Right lobe of liver (tissue), 6 donors: ENCODE results near the gene MICAL1. TPM values are rescaled to one million over a fixed set of nuclear protein-coding genes. Genes with fewer than 3 reads are reported as not detected.

Experiments used
- ATAC-seq, 4 donors: fragments of 200-7000 bp; cut with Tn5 transposase; one replicate each; pipeline ENCODE4 v1.9.1; 2020; ENCODE audit warnings: mild to moderate bottlenecking in 4 of 4, moderate library complexity in 4 of 4
- DNase-seq, 3 donors: peaks; one replicate each; pipeline ENCODE4 v3.0.0-alpha.2; 2020
- H3K27ac ChIP-seq, 3 donors: fragments of 200-600 bp; one replicate each; pipeline ENCODE4 v1.8.0; 2022
- H3K27me3 ChIP-seq, 2 donors: fragments of 200-600 bp; one replicate each; pipeline ENCODE4 v1.8.0; 2022
- H3K36me3 ChIP-seq, 4 donors: fragments of 200-600 bp; sonication (generic) in 1 of 4; one replicate each; pipeline versions ENCODE4 v1.5.1 to v1.8.0; 2017 to 2022; ENCODE audit warnings: control low read depth in 1 of 4
- H3K4me1 ChIP-seq, 4 donors: fragments of 200-600 bp; sonication (generic) in 1 of 4; one replicate each; pipeline versions ENCODE4 v1.5.1 to v1.8.0; 2017 to 2022; ENCODE audit warnings: control low read depth in 1 of 4
- H3K4me3 ChIP-seq, 3 donors: fragments of 200-600 bp; one replicate each; pipeline ENCODE4 v1.8.0; 2022
- H3K9me3 ChIP-seq, 4 donors: fragments of 200-600 bp; sonication (generic) in 1 of 4; one replicate each; pipeline versions ENCODE4 v1.5.1 to v1.8.0; 2017 to 2022; ENCODE audit warnings: control low read depth in 1 of 4
- CTCF ChIP-seq, 4 donors: fragments of 200-600 bp in 3 of 4; fragments of 450-650 bp in 1 of 4; IDR thresholded peaks; one replicate each; pipeline versions ENCODE4 v1.5.1 to v1.8.0; 2016 to 2022; ENCODE audit warnings: antibody characterized with exemption in 4 of 4, mild to moderate bottlenecking in 2 of 4
- WGBS: methylation state at CpG from one replicate; pipeline ENCODE4 v1.1.6; 2018; ENCODE audit warnings: low coverage, low lambda C conversion rate; ENCODE audit not compliant: insufficient coverage; ENCODE audit errors: missing lambda C conversion rate; 5-methylcytosine and 5-hydroxymethylcytosine counted together
- intact Hi-C, 2 donors: fragments of 100-400 bp; cut with DNase I; formaldehyde crosslinking; loops; one replicate each; pipeline versions ENCODE4 v1.11.2 to v1.14.1; 2022
- total RNA-seq, 6 experiments: library from RNA; depleted of rRNA in 2 of 6; stranded (reverse); fragments of >200 nt in 2 of 6; fragmentation: NEBNext Ultra II Directional in 3 of 6; extraction: Animal tissue kit (Norgen Biotek cat#: 25700) in 3 of 6; gene quantifications; one replicate each; pipeline versions ENCODE4 v1.1.0 to v1.2.4, GENCODE V29; 2016 to 2023
- donor health status: DM: no; HTN: yes; CAD: no.
- donor health status: DM: no; HTN: no; CAD: no.
- donor health status: DM: no; HTN: no; CAD: no.
- donor health status: DM: no; HTN: yes; CAD: no.
- donor health status: DM: no; HTN: yes; CAD: no.

MICAL1 gene
- total RNA-seq, 6 experiments from 2014 or later = 1.4 to 11.7 (median 5.2) TPM

DNA sequence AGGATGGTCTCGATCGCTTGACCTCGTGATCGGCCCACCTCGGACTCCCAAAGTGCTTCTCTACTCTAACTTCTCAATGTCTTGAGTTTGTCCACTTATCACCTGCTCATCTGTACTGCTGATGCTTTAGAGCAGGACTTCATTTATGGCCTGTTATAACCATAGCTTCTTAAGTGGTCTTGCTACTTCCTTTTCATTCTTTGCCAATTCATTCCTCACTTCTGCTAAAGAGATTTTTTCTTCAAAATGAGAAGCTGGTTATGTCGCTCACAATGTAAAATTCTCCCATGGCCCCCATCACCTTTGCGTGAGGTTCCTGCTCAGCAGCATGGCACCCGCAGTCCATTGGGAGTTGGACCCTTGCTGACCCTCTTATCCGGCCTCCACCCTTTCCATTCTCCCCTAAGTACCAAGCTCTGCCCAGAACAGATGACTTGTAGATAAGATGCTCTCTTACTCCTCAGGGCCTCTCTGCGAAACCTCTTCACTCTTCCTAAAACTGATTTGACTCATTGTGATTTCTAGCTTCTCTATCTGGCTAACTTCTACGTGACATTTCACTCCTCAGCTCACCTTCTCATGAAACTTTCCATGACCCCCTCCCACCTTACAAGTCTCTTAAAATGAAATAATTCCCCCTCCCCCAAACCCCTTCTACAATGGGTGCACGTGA is 59.4 kb downstream of the MICAL1 start:
- WGBS = 81% methylated on average over 7 of the region's 12 CpGs
- no peaks in the 10 kb centered on the region for H3K9me3 ChIP-seq
- H3K36me3 ChIP-seq = no peaks in the 10 kb centered on the region
- ATAC-seq (no peak), DNase-seq (no peak)
- intact Hi-C loops = loop anchor here in 1 of 2 donors (5.0 kb wide), 1 partner anchor 209 kb away; no protein-coding TSS in a partner anchor
- TF ChIP-seq CTCF (IDR thresholded peaks at IDR 0.05) = no peak
- no peak overlapping the region for H3K4me3 ChIP-seq
- no peaks in the 10 kb centered on the region for H3K4me1 ChIP-seq
- no peak overlapping the region for H3K27ac ChIP-seq
- no peaks in the 10 kb centered on the region for H3K27me3 ChIP-seq

Other genes starting within 250 kb of the MICAL1 start
- gene CD164, start 73.3 kb downstream of the MICAL1 start, total RNA-seq = 100 to 1,000 TPM; 113 to 173 (median 150) TPM
- gene PPIL6, start 15.1 kb downstream of the MICAL1 start, total RNA-seq = under 1 TPM in 4 of 6 experiments, not detected in 2; 0.12 to 0.42 (median 0.33) TPM
- 1 to 10 TPM; 3.2 to 7.7 (median 4.0) TPM for gene SMPD2, start 15.0 kb downstream of the MICAL1 start, total RNA-seq
- gene ZBTB24, start 27.4 kb upstream of the MICAL1 start, total RNA-seq = 1 to 10 TPM; 2.4 to 3.6 (median 2.7) TPM
- gene AK9, start 235.4 kb upstream of the MICAL1 start, total RNA-seq = 1 to 10 TPM; 1.5 to 3.9 (median 2.5) TPM
- gene FIG4, start 235.5 kb upstream of the MICAL1 start, total RNA-seq = 1 to 10 TPM; 4.0 to 7.7 (median 6.4) TPM